HepG2 (cell line): ENCODE results near the gene ABAT.

Experiments used
- CHD2 ChIP-seq: IDR thresholded peaks from 2 replicates; pipeline ENCODE4 v1.6.1; 2011; ENCODE audit warnings: low read depth, low read length, improper control_type of control experiment
- DNMT1 ChIP-seq: sonication (generic); formaldehyde crosslinking; IDR thresholded peaks from 2 replicates; pipeline ENCODE4 v1.5.1; 2020; ENCODE audit warnings: mild to moderate bottlenecking, missing genetic modification reagents
- EP300 ChIP-seq, 3 experiments: sonication (generic) in 1 of 3; formaldehyde crosslinking in 1 of 3; IDR thresholded peaks; 2 replicates each; pipeline versions ENCODE4 v1.5.1 to v1.6.1; 2011 to 2020; ENCODE audit warnings: low read depth in 2 of 3, low read length in 2 of 3, borderline replicate concordance in 1 of 3, improper control_type of control experiment in 1 of 3, mild to moderate bottlenecking in 1 of 3, missing genetic modification reagents in 1 of 3, moderate library complexity in 1 of 3
- GABPB1 ChIP-seq: IDR thresholded peaks from 2 replicates; pipeline ENCODE4 v1.6.1; 2016; ENCODE audit warnings: mild to moderate bottlenecking, missing genetic modification reagents, moderate library complexity, missing compliant biosample characterization
- HIVEP1 ChIP-seq: sonication (generic); formaldehyde crosslinking; IDR thresholded peaks from 2 replicates; pipeline ENCODE4 v1.4.0; 2020; ENCODE audit warnings: mild to moderate bottlenecking, missing genetic modification reagents
- HMG20A ChIP-seq: IDR thresholded peaks from 2 replicates; pipeline ENCODE4 v1.6.1; 2016; ENCODE audit warnings: borderline replicate concordance
- MXI1 ChIP-seq: IDR thresholded peaks from 3 replicates; pipeline ENCODE4 v1.6.1; 2012; ENCODE audit warnings: low read depth, low read length, inconsistent platforms, borderline replicate concordance
- ZBTB20 ChIP-seq: sonication (generic); formaldehyde crosslinking; IDR thresholded peaks from 2 replicates; pipeline ENCODE4 v1.8.1; 2023; ENCODE audit warnings: missing genetic modification reagents, low read depth, mild to moderate bottlenecking, borderline replicate concordance
- ZC3H4 ChIP-seq: sonication (generic); formaldehyde crosslinking; IDR thresholded peaks from 2 replicates; pipeline ENCODE4 v1.4.0; 2020; ENCODE audit warnings: missing genetic modification reagents, borderline replicate concordance

- TF ChIP-seq HMG20A: no peak
- TF ChIP-seq ZC3H4 (CRISPR knock-in tag): no peak
- TF ChIP-seq HIVEP1 (CRISPR knock-in tag): no peak
- no peak for TF ChIP-seq CHD2
- no peak for TF ChIP-seq EP300 (IDR thresholded peaks at IDR 0.05; ENCODE audit: low read depth in 2 of 2, low read length in 2 of 2)
- no peak for TF ChIP-seq EP300 (CRISPR knock-in tag; IDR thresholded peaks at IDR 0.05; ENCODE audit: borderline replicate concordance)
- TF ChIP-seq ZBTB20 (CRISPR knock-in tag): no peak
- TF ChIP-seq MXI1: no peak
- no peak for TF ChIP-seq GABPB1 (CRISPR knock-in tag)
- TF ChIP-seq DNMT1 (CRISPR knock-in tag): no peak
Observed at GRCh38 chr16:8739151-8739550, 64.7 kb downstream of the ABAT start.
